Colonic mucosa (tissue), 4 donors: Measurements from ENCODE around the gene ARL6IP4. TPM values are rescaled to one million over a fixed set of nuclear protein-coding genes. Genes with fewer than 3 reads are reported as not detected.

Experiments used
- DNase-seq: peaks from one replicate; pipeline ENCODE4 v3.0.0-alpha.2; 2020
- H3K27ac ChIP-seq: fragments of 200-600 bp; one replicate; pipeline ENCODE4 v1.8.0; 2021
- H3K27me3 ChIP-seq: fragments of 200-600 bp; one replicate; pipeline ENCODE4 v1.8.0; 2021
- H3K36me3 ChIP-seq: fragments of 200-600 bp; one replicate; pipeline ENCODE4 v1.8.0; 2021
- H3K4me1 ChIP-seq: fragments of 200-600 bp; one replicate; pipeline ENCODE4 v1.8.0; 2021; ENCODE audit warnings: mild to moderate bottlenecking
- H3K4me3 ChIP-seq: fragments of 200-600 bp; one replicate; pipeline ENCODE4 v1.8.0; 2021
- H3K9ac ChIP-seq, 2 donors: one replicate each; pipeline ENCODE4 v1.7.0; 2013; ENCODE audit warnings: control low read depth in 2 of 2, low read depth in 2 of 2, low read length in 2 of 2
- H3K9me3 ChIP-seq: fragments of 200-600 bp; one replicate; pipeline ENCODE4 v1.8.0; 2021
- CTCF ChIP-seq: fragments of 200-600 bp; IDR thresholded peaks from one replicate; pipeline ENCODE4 v1.8.0; 2022; ENCODE audit warnings: antibody characterized with exemption, mild to moderate bottlenecking
- intact Hi-C: fragments of 100-400 bp; cut with DNase I; formaldehyde crosslinking; loops from one replicate; pipeline ENCODE4 v1.14.1; 2022
- total RNA-seq, 2 donors: library from RNA; stranded (reverse); fragmentation: NEBNext Ultra II Directional in 1 of 2; extraction: Animal tissue kit (Norgen Biotek cat#: 25700) in 1 of 2; gene quantifications; one replicate each; pipeline ENCODE4 v1.2.1, GENCODE V29; 2021
- donor health status: healthy.
- donor health status: DM: no; HTN: no; CAD: no.
- donor health status: DM: no; HTN: no; CAD: no.

The ARL6IP4 gene
- total RNA-seq, 2 donors from 2014 or later = 130 to 192 TPM

GRCh38 chr12:123021688-123022604 is 41.5 kb downstream of the ARL6IP4 start:
- no peaks in the 10 kb centered on the region for H3K27me3 ChIP-seq
- no peak overlapping the region for H3K9ac ChIP-seq
- no peak overlapping the region for H3K27ac ChIP-seq
- no peaks in the 10 kb centered on the region for H3K4me1 ChIP-seq
- no peaks in the 10 kb centered on the region for H3K9me3 ChIP-seq
- intact Hi-C loops = no loop called here
- no peak for DNase-seq
- no peak for TF ChIP-seq CTCF
- no peaks in the 10 kb centered on the region for H3K36me3 ChIP-seq
- no peak overlapping the region for H3K4me3 ChIP-seq

- Histone ChIP-seq H3K9ac (no peak overlapping the region), H3K4me1 (no peaks in the 10 kb centered on the region), H3K36me3 (no peaks in the 10 kb centered on the region), H3K27ac (no peak overlapping the region), H3K9me3 (no peaks in the 10 kb centered on the region), H3K4me3 (no peak overlapping the region), H3K27me3 (no peaks in the 10 kb centered on the region)
- TF ChIP-seq CTCF = no peak
- DNase-seq = no peak
- intact Hi-C loops = no loop called here
Observed at GRCh38 chr12:123022846-123023245, 42.4 kb downstream of the ARL6IP4 start.

GRCh38 chr12:123024819-123025391 is 44.4 kb downstream of the ARL6IP4 start:
- no peak for DNase-seq

GRCh38 chr12:123026094-123026853 is 45.8 kb downstream of the ARL6IP4 start:
- intact Hi-C loops = no loop called here
- no peaks in the 10 kb centered on the region for H3K27me3 ChIP-seq
- no peaks in the 10 kb centered on the region for H3K9me3 ChIP-seq
- no peak overlapping the region for H3K4me3 ChIP-seq
- H3K9ac ChIP-seq = no peak overlapping the region
- no peaks in the 10 kb centered on the region for H3K4me1 ChIP-seq
- TF ChIP-seq CTCF = no peak
- no peaks in the 10 kb centered on the region for H3K36me3 ChIP-seq
- no peak for DNase-seq
- no peak overlapping the region for H3K27ac ChIP-seq

More at GRCh38 chr12:123024819-123025391, 44.4 kb downstream of the ARL6IP4 start:
- no peak overlapping the region for H3K4me3 ChIP-seq
- H3K9me3 ChIP-seq = no peaks in the 10 kb centered on the region
- no peak overlapping the region for H3K27ac ChIP-seq
- no peaks in the 10 kb centered on the region for H3K4me1 ChIP-seq
- intact Hi-C loops = no loop called here
- H3K27me3 ChIP-seq = no peaks in the 10 kb centered on the region
- H3K36me3 ChIP-seq = no peaks in the 10 kb centered on the region
- no peak overlapping the region for H3K9ac ChIP-seq
- TF ChIP-seq CTCF = no peak

GRCh38 chr12:123027726-123028445 is 47.4 kb downstream of the ARL6IP4 start:
- Histone ChIP-seq H3K4me3 (no peak overlapping the region), H3K36me3 (no peaks in the 10 kb centered on the region), H3K4me1 (no peaks in the 10 kb centered on the region), H3K27me3 (no peaks in the 10 kb centered on the region), H3K9me3 (no peaks in the 10 kb centered on the region), H3K9ac (no peak overlapping the region), H3K27ac (no peak overlapping the region)
- DNase-seq = no peak
- intact Hi-C loops = no loop called here
- TF ChIP-seq CTCF = no peak
